GM12801 (cell line): ENCODE results near the gene TFR2.

Experiments used
- TF ChIP-seq, protein P1 (sequence below): IDR thresholded peaks from one replicate; pipeline ENCODE4 v1.5.1; 2011; ENCODE audit warnings: control low read depth; ENCODE audit not compliant: insufficient read length; ENCODE audit errors: extremely low read depth

Gene TFR2

GRCh38 chr7:100641463-100641859 is at the start of gene TFR2:
TFR2 (minus strand) TSS chr7:100641552; CDS start chr7:100641509, 43 bp downstream.
- TF ChIP-seq, protein P1, sequence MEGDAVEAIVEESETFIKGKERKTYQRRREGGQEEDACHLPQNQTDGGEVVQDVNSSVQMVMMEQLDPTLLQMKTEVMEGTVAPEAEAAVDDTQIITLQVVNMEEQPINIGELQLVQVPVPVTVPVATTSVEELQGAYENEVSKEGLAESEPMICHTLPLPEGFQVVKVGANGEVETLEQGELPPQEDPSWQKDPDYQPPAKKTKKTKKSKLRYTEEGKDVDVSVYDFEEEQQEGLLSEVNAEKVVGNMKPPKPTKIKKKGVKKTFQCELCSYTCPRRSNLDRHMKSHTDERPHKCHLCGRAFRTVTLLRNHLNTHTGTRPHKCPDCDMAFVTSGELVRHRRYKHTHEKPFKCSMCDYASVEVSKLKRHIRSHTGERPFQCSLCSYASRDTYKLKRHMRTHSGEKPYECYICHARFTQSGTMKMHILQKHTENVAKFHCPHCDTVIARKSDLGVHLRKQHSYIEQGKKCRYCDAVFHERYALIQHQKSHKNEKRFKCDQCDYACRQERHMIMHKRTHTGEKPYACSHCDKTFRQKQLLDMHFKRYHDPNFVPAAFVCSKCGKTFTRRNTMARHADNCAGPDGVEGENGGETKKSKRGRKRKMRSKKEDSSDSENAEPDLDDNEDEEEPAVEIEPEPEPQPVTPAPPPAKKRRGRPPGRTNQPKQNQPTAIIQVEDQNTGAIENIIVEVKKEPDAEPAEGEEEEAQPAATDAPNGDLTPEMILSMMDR = no peak

GRCh38 chr7:100689230-100690135 is 48.1 kb upstream of the TFR2 start:
- TF ChIP-seq, protein P1 = no peak

GRCh38 chr7:100688326-100688860 is 47.0 kb upstream of the TFR2 start:
- TF ChIP-seq, protein P1 = no peak

GRCh38 chr7:100687751-100688300 is 46.5 kb upstream of the TFR2 start:
- TF ChIP-seq, protein P1 = no peak

GRCh38 chr7:100687261-100687660 is 45.9 kb upstream of the TFR2 start:
- TF ChIP-seq, protein P1 = no peak

- TF ChIP-seq, protein P1 = no peak
These were observed 45.5 kb upstream of the TFR2 start for GRCh38 chr7:100686822-100687211.

DNA sequence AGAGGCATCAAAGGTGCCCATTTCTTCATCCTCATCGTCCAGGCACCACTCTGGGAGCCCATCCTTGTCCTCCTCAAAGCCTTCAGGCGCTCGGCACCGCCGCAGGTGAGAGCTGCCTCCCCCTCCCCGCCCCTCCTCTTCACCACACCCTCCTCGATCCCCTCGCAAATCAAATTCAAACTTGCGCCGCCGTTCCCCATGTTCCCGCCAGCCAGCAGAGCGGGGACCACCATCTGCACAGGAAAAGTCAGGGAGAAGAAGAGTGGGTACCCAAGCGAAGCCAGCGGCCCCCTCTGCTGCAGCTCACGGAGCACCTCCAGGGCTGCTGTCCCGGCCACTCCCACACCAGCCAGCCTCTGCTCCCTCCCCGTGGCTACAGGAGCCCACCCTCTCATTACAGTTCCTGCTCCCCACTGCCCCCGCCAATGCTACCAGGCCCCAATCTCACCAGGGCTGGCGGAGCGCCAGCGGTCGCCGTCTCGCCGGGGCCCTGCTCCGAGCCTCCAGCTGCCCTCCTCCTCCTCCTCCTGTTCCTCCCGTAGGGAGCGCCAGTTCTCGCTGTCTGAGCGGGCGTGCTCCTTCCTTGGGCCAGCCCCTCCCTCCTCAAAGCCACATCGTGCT is 45.0 kb upstream of the TFR2 start:
- TF ChIP-seq, protein P1 = no peak
